K562 treated with DMSO at 1 percent for 24 hours (cell line): ENCODE results near the gene LGR4. TPM values are rescaled to one million over a fixed set of nuclear protein-coding genes. Genes with fewer than 3 reads are reported as not detected.

Experiments
- total RNA-seq: library from RNA; unstranded; fragments of 300-600 nt; gene quantifications from 2 replicates; pipeline ENCODE4 v1.2.3, GENCODE V29; 2022; ENCODE audit warnings: low read depth; ENCODE audit not compliant: insufficient read depth

The LGR4 gene, protein sequence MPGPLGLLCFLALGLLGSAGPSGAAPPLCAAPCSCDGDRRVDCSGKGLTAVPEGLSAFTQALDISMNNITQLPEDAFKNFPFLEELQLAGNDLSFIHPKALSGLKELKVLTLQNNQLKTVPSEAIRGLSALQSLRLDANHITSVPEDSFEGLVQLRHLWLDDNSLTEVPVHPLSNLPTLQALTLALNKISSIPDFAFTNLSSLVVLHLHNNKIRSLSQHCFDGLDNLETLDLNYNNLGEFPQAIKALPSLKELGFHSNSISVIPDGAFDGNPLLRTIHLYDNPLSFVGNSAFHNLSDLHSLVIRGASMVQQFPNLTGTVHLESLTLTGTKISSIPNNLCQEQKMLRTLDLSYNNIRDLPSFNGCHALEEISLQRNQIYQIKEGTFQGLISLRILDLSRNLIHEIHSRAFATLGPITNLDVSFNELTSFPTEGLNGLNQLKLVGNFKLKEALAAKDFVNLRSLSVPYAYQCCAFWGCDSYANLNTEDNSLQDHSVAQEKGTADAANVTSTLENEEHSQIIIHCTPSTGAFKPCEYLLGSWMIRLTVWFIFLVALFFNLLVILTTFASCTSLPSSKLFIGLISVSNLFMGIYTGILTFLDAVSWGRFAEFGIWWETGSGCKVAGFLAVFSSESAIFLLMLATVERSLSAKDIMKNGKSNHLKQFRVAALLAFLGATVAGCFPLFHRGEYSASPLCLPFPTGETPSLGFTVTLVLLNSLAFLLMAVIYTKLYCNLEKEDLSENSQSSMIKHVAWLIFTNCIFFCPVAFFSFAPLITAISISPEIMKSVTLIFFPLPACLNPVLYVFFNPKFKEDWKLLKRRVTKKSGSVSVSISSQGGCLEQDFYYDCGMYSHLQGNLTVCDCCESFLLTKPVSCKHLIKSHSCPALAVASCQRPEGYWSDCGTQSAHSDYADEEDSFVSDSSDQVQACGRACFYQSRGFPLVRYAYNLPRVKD
- total RNA-seq = 7.3 and 8.1 TPM in 2 replicates

DNA sequence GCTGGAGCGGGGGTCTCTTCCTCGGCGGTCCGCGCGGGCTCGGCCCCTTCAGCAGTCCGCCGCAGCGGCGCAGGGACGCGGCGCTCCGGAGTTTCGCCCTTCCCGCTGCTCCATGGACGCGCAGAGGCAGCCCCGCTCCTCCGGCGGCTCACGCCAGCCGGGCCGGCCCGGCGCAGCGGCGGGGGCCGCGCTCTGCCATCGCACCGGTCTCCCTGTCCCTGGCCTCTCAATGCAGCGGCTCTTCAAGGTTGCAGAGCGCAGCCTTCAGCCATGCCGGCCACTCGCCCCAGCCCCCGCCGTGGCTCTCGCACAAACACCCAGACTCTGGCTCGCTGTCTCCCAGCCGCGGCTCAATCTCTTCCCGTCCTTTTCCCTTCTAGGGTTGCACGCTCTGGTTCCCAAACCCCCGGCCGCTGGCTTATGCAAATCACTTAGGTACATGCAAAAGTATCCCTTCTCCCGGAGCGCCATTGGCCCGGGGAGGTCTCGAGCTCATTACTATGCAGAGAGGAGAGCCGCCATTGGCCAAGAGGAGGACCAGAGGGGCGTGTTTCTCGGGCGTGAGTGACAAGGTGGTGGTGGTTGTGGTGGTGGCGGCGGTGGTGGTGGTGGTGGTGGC, at the start of gene LGR4:
LGR4 (minus strand) TSS at position 393 of the 619 bp plus-strand sequence. CDS start 488 bp downstream, outside the sequence.

DNA sequence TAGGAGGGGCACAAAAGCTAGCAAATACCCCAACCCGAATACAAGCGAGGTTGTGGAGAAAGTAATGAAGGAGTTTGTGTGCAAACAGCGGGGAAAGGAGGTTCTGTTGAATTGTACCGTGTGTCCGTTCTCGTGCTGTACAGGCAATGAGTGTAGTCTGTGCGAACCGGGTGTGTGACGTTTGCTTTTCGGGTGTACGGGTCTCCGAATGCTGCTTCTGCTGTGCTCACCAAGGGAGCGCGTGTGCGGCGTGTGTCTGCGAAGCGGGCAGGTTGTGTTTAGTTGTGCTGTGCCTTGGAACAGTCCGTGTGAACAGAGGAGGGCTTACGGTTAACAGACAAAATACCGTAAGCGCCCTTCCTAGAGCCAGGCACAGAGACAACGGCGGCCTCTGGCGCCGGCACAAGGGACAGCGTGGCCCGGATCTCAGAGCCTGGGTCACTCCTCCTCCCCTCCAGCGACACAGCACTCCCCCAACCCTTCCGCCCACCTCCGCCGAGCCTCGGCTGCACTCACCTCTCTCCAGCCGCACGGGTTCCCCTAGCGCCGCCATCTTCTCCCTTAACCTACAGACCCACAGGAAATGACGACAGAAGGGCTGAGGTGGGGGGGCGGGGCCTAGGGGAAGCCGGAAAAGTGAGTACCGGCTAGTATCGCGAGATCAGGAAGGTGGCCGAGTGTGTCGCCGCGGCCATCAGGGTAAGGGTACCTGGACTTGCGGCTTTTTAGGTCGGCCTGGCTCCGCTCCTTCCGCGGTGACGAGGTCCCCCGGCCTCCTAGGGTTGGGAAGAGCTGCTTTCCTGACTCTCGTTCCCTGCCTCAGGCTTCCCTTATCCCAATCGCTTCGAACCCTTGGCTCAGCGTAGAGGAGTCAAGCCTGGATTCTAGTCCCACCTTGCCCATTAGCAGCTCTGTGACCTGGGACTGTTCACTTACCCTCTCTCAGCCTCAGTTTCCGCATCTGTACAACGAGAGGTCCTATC, 33.9 kb upstream of the LGR4 start, which contains the start of gene LIN7C:
LIN7C (minus strand) TSS at position 570 of the 983 bp plus-strand sequence; CDS start at position 553, 17 bp downstream.

DNA sequence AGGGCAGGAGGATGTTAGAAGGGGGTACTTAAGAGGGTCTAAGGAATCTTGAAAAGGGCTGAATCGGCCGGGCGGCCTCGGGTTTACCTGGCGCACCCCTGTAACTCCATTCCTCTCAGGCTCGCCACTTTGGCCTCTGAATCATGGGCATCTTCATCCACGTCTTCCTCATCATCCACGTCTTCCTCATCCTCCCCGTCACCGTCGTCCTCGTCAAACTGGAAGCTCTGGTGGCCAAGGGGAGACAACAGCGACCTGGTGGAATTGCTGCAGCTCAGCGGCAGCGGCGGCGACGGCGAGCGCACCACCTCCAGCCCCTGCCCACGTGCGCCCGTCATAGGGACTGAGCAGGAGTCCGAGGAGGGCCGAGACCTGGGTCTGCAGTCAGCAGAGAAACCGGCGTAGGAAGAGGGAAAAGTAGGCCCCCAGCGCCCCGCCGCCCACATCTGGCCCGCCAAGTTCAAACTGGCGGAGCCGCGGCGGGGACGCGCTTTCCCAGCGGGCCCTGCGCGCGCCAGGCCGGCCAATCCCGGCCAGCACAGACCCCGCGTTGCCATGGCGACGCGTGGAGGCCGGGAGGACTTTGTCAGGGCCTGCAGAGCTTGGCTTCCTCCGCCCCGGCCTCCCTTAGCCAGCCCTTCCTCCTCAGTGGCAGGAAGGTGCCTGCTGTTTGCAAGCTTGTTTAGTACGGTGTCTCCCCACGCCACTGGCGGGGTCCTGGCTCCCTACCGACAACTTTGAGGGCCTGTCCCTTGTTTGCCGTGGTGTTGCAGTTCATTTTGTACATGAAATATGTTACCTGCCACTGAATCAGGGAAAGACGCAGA, 109.6 kb downstream of the LGR4 start, which contains the start of gene CCDC34:
CCDC34 (minus strand) TSS at position 467 of the 827 bp plus-strand sequence; CDS start at position 446, 21 bp downstream.

Other genes with a start within 250 kb of the LGR4 start
- gene CCDC34, start 109.6 kb downstream of the LGR4 start, total RNA-seq = 13.9 and 18.6 TPM in 2 replicates
- gene LIN7C, start 34.0 kb upstream of the LGR4 start, total RNA-seq = 5.6 and 5.9 TPM in 2 replicates
- gene BDNF, start 227.7 kb upstream of the LGR4 start, total RNA-seq = not detected in 2 replicates